H1 (cell line): ENCODE data around the gene LRCH1. TPM values are rescaled to one million over a fixed set of nuclear protein-coding genes. Genes with fewer than 3 reads are reported as not detected.

Experiments
- CTCF ChIA-PET: fragments of 300-600 bp; sonication (Branson Sonifier 250); formaldehyde crosslinking; loops from one replicate; lab custom pipeline; 2021; ENCODE audit not compliant: partially characterized antibody; lab: Charles Lee
- POLR2A ChIA-PET: fragments of 300-600 bp; sonication (Branson Sonifier 250); formaldehyde crosslinking; loops from one replicate; lab custom pipeline; 2021; ENCODE audit warnings: inconsistent platforms; ENCODE audit not compliant: partially characterized antibody; lab: Charles Lee
- DNase-seq, 2 experiments: peaks; one replicate each; pipeline versions ENCODE4 v3.0.0 to v3.0.0-alpha.2; 2010 to 2022; ENCODE audit warnings: low spot score in 2 of 2, low read depth in 1 of 2, mixed read lengths in 1 of 2
- FAIRE-seq: peaks from 2 replicates; lab custom pipeline; 2011; peaks lifted over from hg19 to GRCh38; lab: Jason Lieb, UNC
- H2AFZ ChIP-seq: 2 replicates; pipeline ENCODE4 v1.8.1; 2012; ENCODE audit warnings: low read length, inconsistent platforms
- H2AK5ac ChIP-seq: 2 replicates; pipeline ENCODE4 v1.6.1; 2013; ENCODE audit warnings: low read depth, low read length
- H2BK120ac ChIP-seq: replicated peaks from 2 replicates; pipeline ENCODE3; 2013; ENCODE audit warnings: low read depth, low read length, inconsistent platforms
- H2BK12ac ChIP-seq: 2 replicates; pipeline ENCODE4 v1.6.1; 2013; ENCODE audit warnings: low read depth, low read length
- H2BK15ac ChIP-seq: 2 replicates; pipeline ENCODE4 v1.6.1; 2013; ENCODE audit warnings: low read length
- H2BK20ac ChIP-seq: 2 replicates; pipeline ENCODE4 v1.6.1; 2013; ENCODE audit warnings: low read length
- H2BK5ac ChIP-seq: 2 replicates; pipeline ENCODE4 v1.6.1; 2013; ENCODE audit warnings: low read depth, low read length
- H3K14ac ChIP-seq: 2 replicates; pipeline ENCODE4 v1.6.1; 2013; ENCODE audit warnings: inconsistent platforms; ENCODE audit not compliant: insufficient read length
- H3K18ac ChIP-seq: 2 replicates; pipeline ENCODE4 v1.6.1; 2013; ENCODE audit warnings: low read length; ENCODE audit errors: extremely low read depth
- H3K23ac ChIP-seq: 2 replicates; pipeline ENCODE4 v1.6.1; 2013; ENCODE audit warnings: inconsistent platforms; ENCODE audit not compliant: insufficient read length
- H3K23me2 ChIP-seq: 2 replicates; pipeline ENCODE4 v1.6.1; 2013; ENCODE audit warnings: low read depth, low read length
- H3K27ac ChIP-seq: 2 replicates; pipeline ENCODE4 v1.6.1; 2011; ENCODE audit warnings: low read depth, low read length, inconsistent platforms
- H3K27me3 ChIP-seq, 4 experiments: replicated peaks in 1 of 4; 1 replicate in 1 of 4; 2 replicates in 3 of 4; pipeline versions ENCODE4 v1.6.1 to v1.8.1; 2011 to 2013; ENCODE audit warnings: low read length in 3 of 4, mild to moderate bottlenecking in 3 of 4, inconsistent platforms in 2 of 4, mixed read lengths in 2 of 4, moderate library complexity in 1 of 4; ENCODE audit not compliant: control insufficient read depth in 3 of 4, insufficient read depth in 3 of 4; ENCODE audit errors: extremely low read depth in 1 of 4
- H3K36me3 ChIP-seq, 4 experiments: 2 replicates each; pipeline versions ENCODE4 v1.6.1 to v1.8.1; 2011 to 2013; ENCODE audit warnings: mild to moderate bottlenecking in 4 of 4, low read length in 3 of 4, moderate library complexity in 2 of 4, control low read depth in 1 of 4, inconsistent platforms in 1 of 4; ENCODE audit not compliant: insufficient read depth in 4 of 4, control insufficient read depth in 2 of 4
- H3K4ac ChIP-seq: replicated peaks from 2 replicates; pipeline ENCODE3; 2013; ENCODE audit warnings: low read length, low read depth, mixed read lengths, inconsistent platforms; ENCODE audit not compliant: insufficient read length
- H3K4me1 ChIP-seq, 4 experiments: replicated peaks in 1 of 4; 1 replicate in 1 of 4; 2 replicates in 3 of 4; pipeline versions ENCODE4 v1.6.1 to v1.8.1; 2011 to 2013; ENCODE audit warnings: low read length in 3 of 4, inconsistent platforms in 2 of 4, mixed read lengths in 1 of 4; ENCODE audit not compliant: insufficient read depth in 4 of 4, control insufficient read depth in 3 of 4
- H3K4me2 ChIP-seq, 2 experiments: 2 replicates each; pipeline versions ENCODE4 v1.6.1 to v1.8.1; 2011 to 2013; ENCODE audit warnings: low read depth in 2 of 2, low read length in 2 of 2, control low read depth in 1 of 2, inconsistent platforms in 1 of 2, mild to moderate bottlenecking in 1 of 2; ENCODE audit not compliant: insufficient read depth in 1 of 2
- H3K4me3 ChIP-seq, 4 experiments: fragments of 200-600, 300-600 bp in 1 of 4; sonication (generic), shearing (Covaris generic), sonication (Bioruptor Twin) in 1 of 4; 2 replicates each; pipeline versions ENCODE4 v1.5.1 to v1.8.1; 2011 to 2016; ENCODE audit warnings: low read length in 4 of 4, low read depth in 3 of 4, control low read depth in 2 of 4, inconsistent platforms in 2 of 4, mild to moderate bottlenecking in 2 of 4, mixed read lengths in 1 of 4, moderate library complexity in 1 of 4; ENCODE audit not compliant: insufficient read depth in 2 of 4; ENCODE audit errors: extremely low read depth in 1 of 4
- H3K56ac ChIP-seq: replicated peaks from 2 replicates; pipeline ENCODE3; 2013; ENCODE audit warnings: low read depth, mild to moderate bottlenecking, mixed read lengths, low read length, inconsistent platforms; ENCODE audit not compliant: insufficient read length
- H3K79me1 ChIP-seq: 2 replicates; pipeline ENCODE4 v1.6.1; 2013; ENCODE audit warnings: low read depth, low read length, control low read depth
- H3K79me2 ChIP-seq, 2 experiments: 2 replicates each; pipeline versions ENCODE4 v1.6.1 to v1.8.1; 2012 to 2013; ENCODE audit warnings: low read length in 2 of 2, mild to moderate bottlenecking in 2 of 2, inconsistent platforms in 1 of 2; ENCODE audit not compliant: insufficient read depth in 2 of 2, control insufficient read depth in 1 of 2
- H3K9ac ChIP-seq, 4 experiments: replicated peaks in 1 of 4; 1 replicate in 1 of 4; 2 replicates in 3 of 4; pipeline versions ENCODE4 v1.6.1 to v1.8.1; 2011 to 2013; ENCODE audit warnings: low read depth in 3 of 4, low read length in 3 of 4, control low read depth in 2 of 4, mild to moderate bottlenecking in 2 of 4, moderate library complexity in 2 of 4, inconsistent platforms in 1 of 4; ENCODE audit errors: extremely low read depth in 1 of 4
- H3K9me3 ChIP-seq, 2 experiments: 2 replicates each; pipeline versions ENCODE4 v1.6.1 to v1.8.1; 2012 to 2013; ENCODE audit warnings: mild to moderate bottlenecking in 2 of 2, moderate library complexity in 2 of 2, control low read depth in 1 of 2, inconsistent platforms in 1 of 2, low read depth in 1 of 2, low read length in 1 of 2, mixed read lengths in 1 of 2; ENCODE audit not compliant: insufficient read depth in 2 of 2
- H4K20me1 ChIP-seq, 2 experiments: replicated peaks in 1 of 2; 2 replicates each; pipeline versions ENCODE3 to v1.8.1; 2011 to 2013; ENCODE audit warnings: inconsistent platforms in 2 of 2, low read length in 2 of 2, mild to moderate bottlenecking in 1 of 2; ENCODE audit not compliant: insufficient read depth in 2 of 2, control insufficient read depth in 1 of 2
- H4K5ac ChIP-seq: 2 replicates; pipeline ENCODE4 v1.6.1; 2013; ENCODE audit warnings: low read length, low read depth, mixed read lengths, inconsistent platforms; ENCODE audit not compliant: insufficient read length
- H4K8ac ChIP-seq: 2 replicates; pipeline ENCODE4 v1.8.0; 2013; ENCODE audit warnings: mild to moderate bottlenecking, moderate library complexity, low read length, inconsistent platforms; ENCODE audit not compliant: insufficient read depth; ENCODE audit errors: extremely low read depth
- H4K91ac ChIP-seq: replicated peaks from 2 replicates; pipeline ENCODE3; 2013; ENCODE audit warnings: low read length, mixed read lengths, inconsistent platforms; ENCODE audit not compliant: insufficient read length
- CHD1 ChIP-seq: IDR thresholded peaks from 2 replicates; pipeline ENCODE4 v1.6.1; 2012; ENCODE audit warnings: low read depth, low read length, improper control_type of control experiment
- RAD21 ChIP-seq, 2 experiments: IDR thresholded peaks in 1 of 2; conservative IDR thresholded peaks in 1 of 2; 2 replicates each; pipeline ENCODE4 v1.6.1; 2011; ENCODE audit warnings: low read depth in 2 of 2, low read length in 2 of 2, improper control_type of control experiment in 1 of 2, inconsistent platforms in 1 of 2, mild to moderate bottlenecking in 1 of 2, moderate library complexity in 1 of 2
- SIN3A ChIP-seq, 2 experiments: IDR thresholded peaks in 1 of 2; conservative IDR thresholded peaks in 1 of 2; 2 replicates each; pipeline ENCODE4 v1.6.1; 2011 to 2012; ENCODE audit warnings: low read length in 2 of 2, improper control_type of control experiment in 1 of 2, low read depth in 1 of 2, mild to moderate bottlenecking in 1 of 2
- SIX5 ChIP-seq: IDR thresholded peaks from 2 replicates; pipeline ENCODE4 v1.6.1; 2011; ENCODE audit warnings: mild to moderate bottlenecking, low read depth, low read length
- WGBS, 2 experiments: shearing (Covaris generic) in 1 of 2; methylation state at CpG; one replicate each; pipeline versions ENCODE4 v1.1.6 to v1.1.7; 2013 to 2015; ENCODE audit warnings: low lambda C conversion rate in 2 of 2, mixed read lengths in 2 of 2, inconsistent platforms in 1 of 2, low coverage in 1 of 2, missing lambda C conversion rate in 1 of 2; ENCODE audit not compliant: insufficient replicate concordance in 2 of 2, insufficient coverage in 1 of 2, insufficient read length in 1 of 2; ENCODE audit errors: extremely low coverage in 1 of 2, missing lambda C conversion rate in 1 of 2; 5-methylcytosine and 5-hydroxymethylcytosine counted together
- polyA plus RNA-seq, 7 experiments: library from polyadenylated mRNA; depleted of rRNA in 3 of 7; stranded (reverse) in 5 of 7; unstranded in 2 of 7; fragments of >200 nt in 5 of 7; fragments of 200-250 nt in 2 of 7; gene quantifications; 1 replicate in 5 of 7; 2 replicates in 1 of 7; 4 replicates in 1 of 7; pipeline versions ENCODE4 v1.2.1 to v1.2.3, GENCODE V29; 2011 to 2013; ENCODE audit warnings: missing spikeins in 2 of 7, mixed read lengths in 2 of 7
- total RNA-seq: library from RNA; stranded (reverse); fragmentation: NEBNext Ultra II Directional; extraction: Animal tissue kit (Norgen Biotek cat#: 25700); gene quantifications from 2 replicates; pipeline ENCODE4 v1.2.1, GENCODE V29; 2021

The LRCH1 gene
- total and polyA plus RNA-seq, 2 of the 8 experiments (the other 6 are each of a cell fraction or from before 2014, with no cell fraction given), result 3.0 to 10.1 TPM

DNA sequence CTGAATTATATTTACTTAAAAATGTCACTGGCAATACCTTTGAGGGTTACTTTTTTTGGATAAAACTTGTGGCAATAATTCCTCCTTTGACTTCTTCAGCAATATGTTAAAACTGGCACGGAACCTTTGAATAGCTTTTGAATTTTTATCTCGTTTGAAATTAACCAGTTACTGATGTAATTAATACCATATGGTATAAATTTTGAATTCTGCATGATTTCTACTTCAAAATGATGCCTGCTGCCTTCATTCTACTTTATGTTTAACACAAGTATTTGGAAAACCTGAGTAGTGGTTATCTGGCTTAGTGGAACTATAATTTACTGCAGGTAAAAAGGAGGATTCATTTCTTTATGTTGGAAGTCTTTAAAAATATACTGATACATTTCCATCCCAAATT lies 85.3 kb downstream of the LRCH1 start:
- Histone ChIP-seq H3K4me1 (peaks cover 0 to 8% (median 2%) of the 10 kb centered on the region in 4 experiments; a peak in 3 of 7 replicates), H2BK5ac (no peak overlapping the region), H3K4ac (no peak overlapping the region), H2AK5ac (no peak overlapping the region), H3K9ac (no peak overlapping the region), H3K79me1 (peaks cover 3% of the 10 kb centered on the region), H3K4me2 (no peak overlapping the region), H3K18ac (no peak overlapping the region), H3K23ac (no peak overlapping the region), H3K9me3 (no peaks in the 10 kb centered on the region), H3K23me2 (no peaks in the 10 kb centered on the region), H2BK12ac (no peak overlapping the region), H2BK15ac (no peak overlapping the region), H3K27me3 (no peaks in the 10 kb centered on the region), H3K14ac (no peak overlapping the region), H2BK20ac (no peak overlapping the region), H3K79me2 (peaks cover 0 to 5% of the 10 kb centered on the region in 2 experiments; a peak in 2 of 4 replicates), H2AFZ (no peak overlapping the region), H4K8ac (no peak overlapping the region), H3K27ac (no peak overlapping the region), H4K91ac (no peak overlapping the region), H4K5ac (no peak overlapping the region), H4K20me1 (peaks cover 0 to 3% of the 10 kb centered on the region in 2 experiments), H3K56ac (no peak overlapping the region), H2BK120ac (no peak overlapping the region), H3K4me3 (no peak overlapping the region), H3K36me3 (no peaks in the 10 kb centered on the region)
- TF ChIP-seq SIN3A (conservative IDR thresholded peaks at IDR 0.05 in 1 of 2, IDR thresholded peaks at IDR 0.05 in 1 of 2; ENCODE audit: low read depth in 1 of 2, low read length in 2 of 2), result no peak
- no peak for TF ChIP-seq CHD1
- no peak for TF ChIP-seq SIX5
- TF ChIP-seq RAD21 (IDR thresholded peaks at IDR 0.05 in 1 of 2, conservative IDR thresholded peaks at IDR 0.05 in 1 of 2; ENCODE audit: low read depth in 2 of 2, low read length in 2 of 2), result no peak
- POLR2A ChIA-PET, result no interaction called here
- 96% methylated on average over 2 of the region's 2 CpGs; no CpG with 5 or more reads in 1 of the 2 experiments for WGBS, 2 experiments
- FAIRE-seq, result no peak
- CTCF ChIA-PET, result interaction anchor here (0.6 to 2.1 kb wide), 7 partner anchors 16 to 126 kb away, joined by 3 to 5 read pairs (median 4); no protein-coding TSS in a partner anchor
- DNase-seq, result no peak
